Measurements from ENCODE around the gene GARIN5A.

DNA sequence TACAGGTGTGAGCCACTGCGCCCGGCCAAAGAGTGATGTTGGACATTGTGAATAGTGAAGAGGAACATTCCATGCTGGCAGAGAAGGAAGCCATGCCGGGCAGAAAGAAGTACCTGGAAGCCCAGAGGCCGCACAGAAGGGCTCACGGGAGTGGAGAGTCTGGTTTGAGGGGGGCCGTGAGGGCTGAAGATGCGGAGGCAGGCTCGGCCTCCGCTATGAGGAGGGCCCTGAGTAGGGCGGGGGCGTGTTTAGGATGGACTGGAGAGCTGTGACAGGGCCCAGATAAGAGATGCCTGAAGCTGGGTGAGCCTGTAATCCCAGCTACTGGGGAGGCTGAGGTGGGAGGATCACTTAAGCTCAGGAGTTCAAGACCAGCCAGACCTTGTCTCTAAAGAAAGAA lies 32.7 kb upstream of the GARIN5A start:
- TF ChIP-seq, protein P1, sequence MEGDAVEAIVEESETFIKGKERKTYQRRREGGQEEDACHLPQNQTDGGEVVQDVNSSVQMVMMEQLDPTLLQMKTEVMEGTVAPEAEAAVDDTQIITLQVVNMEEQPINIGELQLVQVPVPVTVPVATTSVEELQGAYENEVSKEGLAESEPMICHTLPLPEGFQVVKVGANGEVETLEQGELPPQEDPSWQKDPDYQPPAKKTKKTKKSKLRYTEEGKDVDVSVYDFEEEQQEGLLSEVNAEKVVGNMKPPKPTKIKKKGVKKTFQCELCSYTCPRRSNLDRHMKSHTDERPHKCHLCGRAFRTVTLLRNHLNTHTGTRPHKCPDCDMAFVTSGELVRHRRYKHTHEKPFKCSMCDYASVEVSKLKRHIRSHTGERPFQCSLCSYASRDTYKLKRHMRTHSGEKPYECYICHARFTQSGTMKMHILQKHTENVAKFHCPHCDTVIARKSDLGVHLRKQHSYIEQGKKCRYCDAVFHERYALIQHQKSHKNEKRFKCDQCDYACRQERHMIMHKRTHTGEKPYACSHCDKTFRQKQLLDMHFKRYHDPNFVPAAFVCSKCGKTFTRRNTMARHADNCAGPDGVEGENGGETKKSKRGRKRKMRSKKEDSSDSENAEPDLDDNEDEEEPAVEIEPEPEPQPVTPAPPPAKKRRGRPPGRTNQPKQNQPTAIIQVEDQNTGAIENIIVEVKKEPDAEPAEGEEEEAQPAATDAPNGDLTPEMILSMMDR (conservative IDR thresholded peaks at IDR 0.05; ENCODE audit: low read depth, low read length): no peak
- TF ChIP-seq EZH2 (IDR thresholded peaks at IDR 0.05; ENCODE audit: borderline replicate concordance, low read depth, low read length, poor library complexity, severe bottlenecking): no peak
